Neuronal stem cell (in vitro differentiated cells): ENCODE results near the gene FAM117B. TPM values are rescaled to one million over a fixed set of nuclear protein-coding genes. Genes with fewer than 3 reads are reported as not detected.

ENCODE experiments used
- DNase-seq: peaks from one replicate; pipeline ENCODE4 v3.0.0-alpha.2; 2013; ENCODE audit warnings: low spot score
- H2AFZ ChIP-seq: one replicate; pipeline ENCODE4 v1.6.1; 2013; ENCODE audit warnings: mild to moderate bottlenecking, low read length, inconsistent platforms
- H2AK5ac ChIP-seq: 2 replicates; pipeline ENCODE4 v1.6.1; 2013; ENCODE audit warnings: low read depth, mild to moderate bottlenecking, inconsistent platforms, low read length, moderate library complexity, mixed read lengths
- H2BK120ac ChIP-seq: 2 replicates; pipeline ENCODE4 v1.6.1; 2013; ENCODE audit warnings: low read depth, mild to moderate bottlenecking, inconsistent platforms, low read length, moderate library complexity, mixed read lengths
- H2BK12ac ChIP-seq: one replicate; pipeline ENCODE4 v1.6.1; 2013; ENCODE audit warnings: low read length, inconsistent platforms
- H2BK15ac ChIP-seq: 2 replicates; pipeline ENCODE4 v1.6.1; 2013; ENCODE audit warnings: mild to moderate bottlenecking, low read length, inconsistent platforms, mixed read lengths
- H2BK5ac ChIP-seq: one replicate; pipeline ENCODE4 v1.6.1; 2013; ENCODE audit warnings: inconsistent platforms, mild to moderate bottlenecking, low read length, moderate library complexity
- H3K14ac ChIP-seq: one replicate; pipeline ENCODE4 v1.6.1; 2013; ENCODE audit warnings: low read length, inconsistent platforms
- H3K18ac ChIP-seq: 2 replicates; pipeline ENCODE4 v1.6.1; 2013; ENCODE audit warnings: low read length, inconsistent platforms
- H3K23ac ChIP-seq: 2 replicates; pipeline ENCODE4 v1.6.1; 2013; ENCODE audit warnings: low read depth, mild to moderate bottlenecking, mixed read lengths, low read length, inconsistent platforms; ENCODE audit not compliant: poor library complexity
- H3K27ac ChIP-seq: replicated peaks from 3 replicates; pipeline ENCODE4 v1.5.1; 2013; ENCODE audit warnings: low read length, inconsistent platforms
- H3K27me3 ChIP-seq, 3 experiments: 2 replicates each; pipeline ENCODE4 v1.6.1; 2013; ENCODE audit warnings: low read length in 3 of 3, mild to moderate bottlenecking in 2 of 3, inconsistent platforms in 1 of 3, low read depth in 1 of 3, mixed read lengths in 1 of 3, moderate library complexity in 1 of 3; ENCODE audit not compliant: control insufficient read depth in 3 of 3, insufficient read depth in 3 of 3
- H3K36me3 ChIP-seq, 2 donors: replicated peaks in 1 of 2; 2 replicates each; pipeline ENCODE4 v1.6.1; 2013; ENCODE audit warnings: low read length in 2 of 2; ENCODE audit not compliant: control insufficient read depth in 2 of 2, insufficient read depth in 2 of 2
- H3K4ac ChIP-seq: 2 replicates; pipeline ENCODE4 v1.6.1; 2013; ENCODE audit warnings: inconsistent platforms, mild to moderate bottlenecking, low read length, moderate library complexity
- H3K4me1 ChIP-seq, 2 donors: 1 replicate in 1 of 2; 2 replicates in 1 of 2; pipeline ENCODE4 v1.6.1; 2013; ENCODE audit warnings: low read length in 2 of 2, low read depth in 1 of 2; ENCODE audit not compliant: control insufficient read depth in 2 of 2, insufficient read depth in 1 of 2
- H3K4me2 ChIP-seq: one replicate; pipeline ENCODE4 v1.6.1; 2013; ENCODE audit warnings: mild to moderate bottlenecking, low read length, inconsistent platforms; ENCODE audit not compliant: insufficient read depth, poor library complexity, severe bottlenecking
- H3K4me3 ChIP-seq, 2 donors: 2 replicates each; pipeline ENCODE4 v1.5.1; 2013; ENCODE audit warnings: low read length in 2 of 2, mild to moderate bottlenecking in 2 of 2, inconsistent platforms in 1 of 2, moderate library complexity in 1 of 2
- H3K79me1 ChIP-seq: one replicate; pipeline ENCODE4 v1.6.1; 2013; ENCODE audit warnings: low read depth, mild to moderate bottlenecking, inconsistent platforms, low read length, moderate library complexity
- H3K9ac ChIP-seq: one replicate; pipeline ENCODE4 v1.6.1; 2013; ENCODE audit warnings: mild to moderate bottlenecking, low read depth, low read length, inconsistent platforms; ENCODE audit not compliant: poor library complexity
- H3K9me3 ChIP-seq, 2 donors: replicated peaks in 1 of 2; 2 replicates each; pipeline versions ENCODE3 to v1.6.1; 2013; ENCODE audit warnings: low read length in 2 of 2, mild to moderate bottlenecking in 2 of 2, inconsistent platforms in 1 of 2, low read depth in 1 of 2, mixed read lengths in 1 of 2, moderate library complexity in 1 of 2; ENCODE audit not compliant: control insufficient read depth in 2 of 2, insufficient read depth in 1 of 2
- H4K8ac ChIP-seq: one replicate; pipeline ENCODE4 v1.6.1; 2013; ENCODE audit warnings: low read depth, mild to moderate bottlenecking, inconsistent platforms, low read length, moderate library complexity
- H4K91ac ChIP-seq: one replicate; pipeline ENCODE4 v1.6.1; 2013; ENCODE audit warnings: low read length, low read depth, mild to moderate bottlenecking, inconsistent platforms; ENCODE audit not compliant: poor library complexity
- WGBS, 2 donors: extraction: QIAGEN DNeasy Blood & Tissue Kit; methylation state at CpG; one replicate each; pipeline ENCODE4 v1.1.7; 2013; ENCODE audit warnings: missing lambda C conversion rate in 2 of 2, mixed read lengths in 1 of 2; ENCODE audit not compliant: insufficient read length in 2 of 2, insufficient replicate concordance in 1 of 2; ENCODE audit errors: extremely low coverage in 2 of 2; 5-methylcytosine and 5-hydroxymethylcytosine counted together
- small RNA-seq: library from polyadenylated mRNA; stranded (forward); fragments of <200 nt; extraction: miRNeasy Mini kit (QIAGEN cat#:217004); gene quantifications from one replicate; pipeline ENCODE3, GENCODE V24; 2013; ENCODE audit not compliant: insufficient read depth

Gene FAM117B

GRCh38 chr2:202817771-202818170, 183.0 kb downstream of the FAM117B start:
- no peak overlapping the region for H2BK12ac ChIP-seq
- no peaks in the 10 kb centered on the region for H3K79me1 ChIP-seq
- peaks cover 3 to 11% of the 10 kb centered on the region in 2 donors for H3K9me3 ChIP-seq
- no peak overlapping the region for H3K27ac ChIP-seq
- no peak overlapping the region for H4K8ac ChIP-seq
- H3K4me1 ChIP-seq = no peaks in the 10 kb centered on the region
- no peak overlapping the region for H3K23ac ChIP-seq
- no peak overlapping the region for H3K14ac ChIP-seq
- no peak overlapping the region for H3K9ac ChIP-seq
- no peak for DNase-seq
- no peaks in the 10 kb centered on the region for H3K27me3 ChIP-seq
- no peak overlapping the region for H2BK5ac ChIP-seq
- no peak overlapping the region for H2BK15ac ChIP-seq
- H3K4me3 ChIP-seq = no peak overlapping the region
- WGBS, 2 donors = no CpG with 5 or more reads among the region's 1 CpG
- H3K36me3 ChIP-seq = peaks cover 0 to 5% of the 10 kb centered on the region in 2 donors
- H3K4me2 ChIP-seq = no peak overlapping the region
- no peak overlapping the region for H4K91ac ChIP-seq
- H3K18ac ChIP-seq = no peak overlapping the region
- H2AFZ ChIP-seq = no peak overlapping the region
- H2BK120ac ChIP-seq = no peak overlapping the region
- no peak overlapping the region for H3K4ac ChIP-seq
- H2AK5ac ChIP-seq = no peak overlapping the region

GRCh38 chr2:202818321-202818720, 183.6 kb downstream of the FAM117B start:
- Histone ChIP-seq H2AK5ac (no peak overlapping the region), H3K9ac (no peak overlapping the region), H2AFZ (no peak overlapping the region), H3K4me2 (no peak overlapping the region), H3K18ac (no peak overlapping the region), H3K4me1 (no peaks in the 10 kb centered on the region), H4K8ac (no peak overlapping the region), H3K36me3 (peaks cover 0 to 5% of the 10 kb centered on the region in 2 donors), H2BK12ac (no peak overlapping the region), H3K27me3 (no peaks in the 10 kb centered on the region), H2BK5ac (no peak overlapping the region), H2BK120ac (no peak overlapping the region), H2BK15ac (no peak overlapping the region), H4K91ac (no peak overlapping the region), H3K27ac (no peak overlapping the region), H3K79me1 (no peaks in the 10 kb centered on the region), H3K14ac (no peak overlapping the region), H3K4me3 (no peak overlapping the region), H3K23ac (no peak overlapping the region), H3K4ac (no peak overlapping the region), H3K9me3 (peaks cover 3 to 11% of the 10 kb centered on the region in 2 donors)
- DNase-seq = no peak
- no CpG with 5 or more reads among the region's 3 CpGs for WGBS, 2 donors

Small RNA genes lying within 50 kb of the gene (small RNA-seq; reads per million reads assigned to genes)
- gene MTND4LP17 = not detected
